Transverse colon (tissue), 4 donors: ENCODE data around the gene CLMN. TPM values are rescaled to one million over a fixed set of nuclear protein-coding genes. Genes with fewer than 3 reads are reported as not detected.

Source experiments
- DNase-seq: peaks from one replicate; pipeline ENCODE4 v3.0.0-alpha.2; 2019
- H3K27ac ChIP-seq, 4 donors: fragments of 200-600 bp; sonication (generic); 2 replicates each; pipeline ENCODE4 v1.5.1; 2016 to 2018; ENCODE audit warnings: inconsistent platforms in 4 of 4
- H3K27me3 ChIP-seq: fragments of 200-600 bp; sonication (generic); 2 replicates; pipeline ENCODE4 v1.5.1; 2017; ENCODE audit warnings: inconsistent platforms
- H3K36me3 ChIP-seq, 4 donors: fragments of 200-600 bp; sonication (generic); 2 replicates each; pipeline ENCODE4 v1.5.1; 2017 to 2019; ENCODE audit warnings: inconsistent platforms in 4 of 4
- H3K4me1 ChIP-seq, 4 donors: fragments of 200-600 bp; sonication (generic); 2 replicates each; pipeline ENCODE4 v1.5.1; 2017 to 2020; ENCODE audit warnings: inconsistent platforms in 4 of 4
- H3K4me3 ChIP-seq, 4 donors: fragments of 200-600 bp; sonication (generic); 1 replicate in 1 of 4; 2 replicates in 3 of 4; pipeline versions ENCODE4 v1.5.1 to v1.6.1; 2017 to 2019; ENCODE audit warnings: inconsistent platforms in 4 of 4
- H3K9me3 ChIP-seq, 2 donors: fragments of 200-600 bp; sonication (generic); 2 replicates each; pipeline ENCODE4 v1.5.1; 2017 to 2019; ENCODE audit warnings: inconsistent platforms in 2 of 2
- EP300 ChIP-seq: sonication (generic); formaldehyde crosslinking; IDR thresholded peaks from one replicate; pipeline ENCODE4 v1.6.1; 2017; ENCODE audit warnings: antibody characterized with exemption, low read depth
- POLR2A ChIP-seq: fragments of 450-650 bp; IDR thresholded peaks from one replicate; pipeline ENCODE4 v1.6.1; 2016; ENCODE audit warnings: antibody characterized with exemption, mild to moderate bottlenecking, moderate library complexity
- POLR2AphosphoS5 ChIP-seq, 3 donors: sonication (generic); formaldehyde crosslinking; IDR thresholded peaks; one replicate each; pipeline ENCODE4 v1.6.1; 2016; ENCODE audit warnings: antibody characterized with exemption in 3 of 3
- WGBS, 2 donors: methylation state at CpG; one replicate each; pipeline ENCODE4 v1.1.5; 2018; ENCODE audit warnings: low coverage in 1 of 2; 5-methylcytosine and 5-hydroxymethylcytosine counted together
- in situ Hi-C, 4 donors: fragments of 200-750 bp; cut with MboI; loops; one replicate each; pipeline versions ENCODE4 v1.15.0 to v1.15.1; 2017; ENCODE audit warnings: low sequenced_read_pairs in 3 of 4, low pct_ligation_motif_present in 1 of 4, low pct_unique_long_range_greater_than_20kb in 1 of 4
- intact Hi-C: fragments of 100-400 bp; cut with DNase I; formaldehyde crosslinking; loops from one replicate; pipeline ENCODE4 v1.15.1; 2023; ENCODE audit warnings: low total_unique reads
- total RNA-seq, 4 donors: library from RNA; depleted of rRNA; stranded (reverse); fragments of >200 nt; gene quantifications; one replicate each; pipeline ENCODE4 v1.1.0, GENCODE V29; 2016
- TF ChIP-seq, protein P1 (sequence below), 5 experiments: fragments of 200-600 bp in 3 of 5; fragments of 450-650 bp in 2 of 5; sonication (generic) in 3 of 5; IDR thresholded peaks; 1 replicate in 2 of 5; 2 replicates in 3 of 5; pipeline ENCODE4 v1.5.1; 2016 to 2017; ENCODE audit warnings: antibody characterized with exemption in 5 of 5, inconsistent platforms in 3 of 5, mild to moderate bottlenecking in 2 of 5, moderate library complexity in 1 of 5

CLMN gene
- total RNA-seq, 4 donors from 2014 or later, result 71.1 to 118 (median 90.1) TPM

GRCh38 chr14:95167177-95167576, 152.5 kb downstream of the CLMN start:
- no peaks in the 10 kb centered on the region for H3K36me3 ChIP-seq
- H3K27ac ChIP-seq, result peak overlapping the region in 1 of 4 donors; percentile 25
- TF ChIP-seq POLR2AphosphoS5 (IDR thresholded peaks at IDR 0.05), result no peak
- TF ChIP-seq, protein P1, sequence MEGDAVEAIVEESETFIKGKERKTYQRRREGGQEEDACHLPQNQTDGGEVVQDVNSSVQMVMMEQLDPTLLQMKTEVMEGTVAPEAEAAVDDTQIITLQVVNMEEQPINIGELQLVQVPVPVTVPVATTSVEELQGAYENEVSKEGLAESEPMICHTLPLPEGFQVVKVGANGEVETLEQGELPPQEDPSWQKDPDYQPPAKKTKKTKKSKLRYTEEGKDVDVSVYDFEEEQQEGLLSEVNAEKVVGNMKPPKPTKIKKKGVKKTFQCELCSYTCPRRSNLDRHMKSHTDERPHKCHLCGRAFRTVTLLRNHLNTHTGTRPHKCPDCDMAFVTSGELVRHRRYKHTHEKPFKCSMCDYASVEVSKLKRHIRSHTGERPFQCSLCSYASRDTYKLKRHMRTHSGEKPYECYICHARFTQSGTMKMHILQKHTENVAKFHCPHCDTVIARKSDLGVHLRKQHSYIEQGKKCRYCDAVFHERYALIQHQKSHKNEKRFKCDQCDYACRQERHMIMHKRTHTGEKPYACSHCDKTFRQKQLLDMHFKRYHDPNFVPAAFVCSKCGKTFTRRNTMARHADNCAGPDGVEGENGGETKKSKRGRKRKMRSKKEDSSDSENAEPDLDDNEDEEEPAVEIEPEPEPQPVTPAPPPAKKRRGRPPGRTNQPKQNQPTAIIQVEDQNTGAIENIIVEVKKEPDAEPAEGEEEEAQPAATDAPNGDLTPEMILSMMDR (IDR thresholded peaks at IDR 0.05), result peak in 1 of 5 experiments; percentile 10
- no peaks in the 10 kb centered on the region for H3K27me3 ChIP-seq
- no peak for DNase-seq
- intact Hi-C loops, result no loop called here
- 81% methylated on average over 2 of the region's 2 CpGs; no CpG with 5 or more reads in 1 of the 2 donors for WGBS, 2 donors
- H3K4me3 ChIP-seq, result no peak overlapping the region
- H3K4me1 ChIP-seq, result peaks cover 0 to 5% (median 2%) of the 10 kb centered on the region in 4 donors
- no peaks in the 10 kb centered on the region for H3K9me3 ChIP-seq
- in situ Hi-C loops, result no loop called here

GRCh38 chr14:95165517-95165916, 154.2 kb downstream of the CLMN start:
- no peak overlapping the region for H3K27ac ChIP-seq
- H3K36me3 ChIP-seq, result no peaks in the 10 kb centered on the region
- no peaks in the 10 kb centered on the region for H3K9me3 ChIP-seq
- TF ChIP-seq, protein P1 (IDR thresholded peaks at IDR 0.05), result no peak
- H3K4me3 ChIP-seq, result no peak overlapping the region
- in situ Hi-C loops (no loop called here), intact Hi-C loops (no loop called here)
- DNase-seq, result no peak
- H3K27me3 ChIP-seq, result no peaks in the 10 kb centered on the region
- 90 to 95% methylated on average over 3 of the region's 3 CpGs for WGBS, 2 donors
- peaks cover 0 to 5% (median 2%) of the 10 kb centered on the region in 4 donors for H3K4me1 ChIP-seq

DNA sequence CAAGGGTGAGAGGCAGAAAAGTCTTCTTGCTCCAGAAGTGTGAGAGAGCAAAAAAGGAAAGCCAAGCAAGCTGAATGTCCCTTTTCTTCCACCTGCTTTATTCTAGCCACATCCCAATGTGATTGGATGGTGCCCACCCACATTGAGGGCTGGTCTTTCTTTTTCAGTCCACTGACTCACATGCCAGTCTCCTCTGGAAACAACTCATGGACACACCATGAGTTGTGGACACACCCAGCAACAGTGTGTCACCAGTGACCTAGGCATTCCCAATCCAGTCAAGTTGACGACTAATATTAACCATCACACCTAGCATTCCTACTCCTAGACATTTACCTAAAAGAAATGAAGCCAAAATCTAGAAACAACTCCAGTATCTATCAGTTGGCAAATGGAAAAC, 155.2 kb downstream of the CLMN start:
- WGBS, 2 donors, result 97 to 100% methylated on average over 1 of the region's 1 CpG
- H3K27ac ChIP-seq, result no peak overlapping the region
- peaks cover 0 to 5% (median 2%) of the 10 kb centered on the region in 4 donors for H3K4me1 ChIP-seq
- TF ChIP-seq EP300 (no peak), POLR2A (no peak), POLR2AphosphoS5 (IDR thresholded peaks at IDR 0.05) (no peak)
- TF ChIP-seq, protein P1 (IDR thresholded peaks at IDR 0.05), result no peak
- H3K9me3 ChIP-seq, result no peaks in the 10 kb centered on the region
- H3K36me3 ChIP-seq, result no peaks in the 10 kb centered on the region
- no peak overlapping the region for H3K4me3 ChIP-seq
- in situ Hi-C loops, result no loop called here
- no peak for DNase-seq
- intact Hi-C loops, result no loop called here
- H3K27me3 ChIP-seq, result no peaks in the 10 kb centered on the region

GRCh38 chr14:95163666-95164065, 156.0 kb downstream of the CLMN start:
- Histone ChIP-seq H3K9me3 (no peaks in the 10 kb centered on the region), H3K27ac (no peak overlapping the region), H3K4me3 (no peak overlapping the region), H3K4me1 (peaks cover 0 to 8% (median 4%) of the 10 kb centered on the region in 4 donors), H3K36me3 (no peaks in the 10 kb centered on the region), H3K27me3 (no peaks in the 10 kb centered on the region)
- in situ Hi-C loops, result no loop called here
- intact Hi-C loops, result no loop called here
- TF ChIP-seq POLR2A (no peak), POLR2AphosphoS5 (IDR thresholded peaks at IDR 0.05) (no peak), EP300 (no peak)
- TF ChIP-seq, protein P1 (IDR thresholded peaks at IDR 0.05), result no peak
- DNase-seq, result no peak
- WGBS, 2 donors, result 89 to 92% methylated on average over 3 of the region's 3 CpGs
